ENCODE data around the gene CISH.

CISH gene

GRCh38 chr3:50573566-50574443 is 37.8 kb downstream of the CISH start:
- Histone ChIP-seq H3K4me3 (no peak overlapping the region), H3K27ac (no peak overlapping the region)
- TF ChIP-seq CTCF (IDR thresholded peaks at IDR 0.05): no peak
- DNase-seq (ENCODE audit: low spot score): no peak

GRCh38 chr3:50572801-50573371 is 38.7 kb downstream of the CISH start:
- DNase-seq (ENCODE audit: low spot score): no peak
- H3K4me3 ChIP-seq: no peak overlapping the region
- no peak for TF ChIP-seq CTCF (IDR thresholded peaks at IDR 0.05)
- peak overlapping the region in 1 of 2 donors; percentile 25 for H3K27ac ChIP-seq

- peak; percentile 85 for TF ChIP-seq CTCF (IDR thresholded peaks at IDR 0.05)
- DNase-seq (ENCODE audit: low spot score): peak; percentile 80
- H3K27ac ChIP-seq: peak overlapping the region in 1 of 2 donors; percentile 25
- H3K4me3 ChIP-seq: no peak overlapping the region
Measured at GRCh38 chr3:50572158-50572557, 39.4 kb downstream of the CISH start.

- no peak for DNase-seq (ENCODE audit: low spot score)
- no peak overlapping the region for H3K4me3 ChIP-seq
- no peak for TF ChIP-seq CTCF (IDR thresholded peaks at IDR 0.05)
- H3K27ac ChIP-seq: no peak overlapping the region
Measured at GRCh38 chr3:50571486-50571885, 40.1 kb downstream of the CISH start.

GRCh38 chr3:50570508-50571279 is 40.9 kb downstream of the CISH start:
- DNase-seq (ENCODE audit: low spot score): no peak
- H3K27ac ChIP-seq: peak overlapping the region in 1 of 2 donors; percentile 2
- peak overlapping the region; percentile 76 for H3K4me3 ChIP-seq
- TF ChIP-seq CTCF (IDR thresholded peaks at IDR 0.05): no peak

- Histone ChIP-seq H3K4me3 (peak within 1 kb of the TSS; percentile 76), H3K27ac (peak within 1 kb of the TSS; percentile 88 to 90)
- DNase-seq (ENCODE audit: low spot score): peak; percentile 98
- no peak for TF ChIP-seq CTCF (IDR thresholded peaks at IDR 0.05)
Measured at GRCh38 chr3:50568947-50569749, 42.4 kb downstream of the CISH start, which contains the start of gene HEMK1. Gene HEMK1, plus strand, starts transcription at chr3:50569522. Its CDS starts 1,583 bp downstream, at chr3:50571105.

Data from coronary artery (tissue), 2 donors.